ENCODE results near the gene RAD18.

The RAD18 gene

GRCh38 chr3:8952130-8952529, 11.1 kb downstream of the RAD18 start:
- TF ChIP-seq CREB1 (IDR thresholded peaks at IDR 0.05; ENCODE audit: low read depth) (no peak), CEBPB (IDR thresholded peaks at IDR 0.05) (no peak), EP300 (IDR thresholded peaks at IDR 0.05; ENCODE audit: borderline replicate concordance) (no peak), EGR1 (IDR thresholded peaks at IDR 0.05) (no peak), YY1 (IDR thresholded peaks at IDR 0.05; ENCODE audit: low read depth) (no peak), TEAD4 (IDR thresholded peaks at IDR 0.05) (no peak), ZBTB7A (IDR thresholded peaks at IDR 0.05; ENCODE audit: low read depth) (no peak), NFIC (IDR thresholded peaks at IDR 0.05) (no peak), MAX (IDR thresholded peaks at IDR 0.05) (no peak), FOXM1 (IDR thresholded peaks at IDR 0.05; ENCODE audit: borderline replicate concordance, low read depth) (no peak), RAD21 (IDR thresholded peaks at IDR 0.05; ENCODE audit: low read depth) (no peak), TCF12 (IDR thresholded peaks at IDR 0.05; ENCODE audit: low read depth) (no peak), TAF1 (IDR thresholded peaks at IDR 0.05; ENCODE audit: low read depth) (no peak), REST (IDR thresholded peaks at IDR 0.05; ENCODE audit: low read depth) (no peak)
- TF ChIP-seq, protein P1, sequence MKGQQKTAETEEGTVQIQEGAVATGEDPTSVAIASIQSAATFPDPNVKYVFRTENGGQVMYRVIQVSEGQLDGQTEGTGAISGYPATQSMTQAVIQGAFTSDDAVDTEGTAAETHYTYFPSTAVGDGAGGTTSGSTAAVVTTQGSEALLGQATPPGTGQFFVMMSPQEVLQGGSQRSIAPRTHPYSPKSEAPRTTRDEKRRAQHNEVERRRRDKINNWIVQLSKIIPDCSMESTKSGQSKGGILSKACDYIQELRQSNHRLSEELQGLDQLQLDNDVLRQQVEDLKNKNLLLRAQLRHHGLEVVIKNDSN (IDR thresholded peaks at IDR 0.05), result no peak

DNA sequence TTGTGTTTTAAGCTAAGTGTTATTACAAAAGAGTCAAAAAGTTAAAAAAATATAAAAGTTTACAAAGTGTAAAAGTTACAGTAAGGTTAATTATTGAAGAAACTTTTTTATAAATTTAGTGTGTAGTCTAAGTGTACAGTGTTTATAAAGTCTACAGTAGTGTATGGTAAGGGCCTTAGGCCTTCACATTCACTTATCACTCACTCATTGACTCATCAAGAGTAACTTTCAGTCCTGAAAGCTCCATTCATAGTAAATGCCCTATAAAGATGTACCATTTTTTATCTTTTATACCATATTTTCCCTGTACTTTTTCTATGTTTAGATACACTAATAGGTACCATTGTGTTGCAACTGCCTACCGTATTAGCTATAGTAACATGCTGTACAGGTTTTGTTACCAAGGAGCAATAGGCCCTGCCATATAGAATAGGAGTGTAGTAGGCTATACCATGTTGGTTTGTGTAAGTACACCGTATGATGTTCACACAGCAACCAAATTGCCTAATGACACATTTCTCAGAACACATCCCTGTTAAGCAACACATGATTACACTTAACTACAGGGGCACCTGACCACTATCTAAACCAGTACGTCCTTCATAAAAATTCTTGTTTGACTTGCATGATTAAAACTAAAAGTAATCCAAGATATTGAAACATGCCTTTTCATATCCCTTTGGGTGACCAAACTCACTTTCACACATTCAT, 17.2 kb downstream of the RAD18 start:
- no peak for TF ChIP-seq EGR1 (IDR thresholded peaks at IDR 0.05)

GRCh38 chr3:8942746-8943488, 20.4 kb downstream of the RAD18 start:
- TF ChIP-seq ZBTB7A (IDR thresholded peaks at IDR 0.05; ENCODE audit: low read depth), result no peak
- no peak for TF ChIP-seq NFIC (IDR thresholded peaks at IDR 0.05)
- TF ChIP-seq FOXM1 (IDR thresholded peaks at IDR 0.05; ENCODE audit: borderline replicate concordance, low read depth), result no peak
- TF ChIP-seq REST (IDR thresholded peaks at IDR 0.05; ENCODE audit: low read depth), result no peak
- no peak for TF ChIP-seq TCF12 (IDR thresholded peaks at IDR 0.05; ENCODE audit: low read depth)
- TF ChIP-seq, protein P1 (IDR thresholded peaks at IDR 0.05), result no peak
- no peak for TF ChIP-seq YY1 (IDR thresholded peaks at IDR 0.05; ENCODE audit: low read depth)
- TF ChIP-seq RAD21 (IDR thresholded peaks at IDR 0.05; ENCODE audit: low read depth), result no peak
- TF ChIP-seq CREB1 (IDR thresholded peaks at IDR 0.05; ENCODE audit: low read depth), result no peak
- TF ChIP-seq EP300 (IDR thresholded peaks at IDR 0.05; ENCODE audit: borderline replicate concordance), result no peak

DNA sequence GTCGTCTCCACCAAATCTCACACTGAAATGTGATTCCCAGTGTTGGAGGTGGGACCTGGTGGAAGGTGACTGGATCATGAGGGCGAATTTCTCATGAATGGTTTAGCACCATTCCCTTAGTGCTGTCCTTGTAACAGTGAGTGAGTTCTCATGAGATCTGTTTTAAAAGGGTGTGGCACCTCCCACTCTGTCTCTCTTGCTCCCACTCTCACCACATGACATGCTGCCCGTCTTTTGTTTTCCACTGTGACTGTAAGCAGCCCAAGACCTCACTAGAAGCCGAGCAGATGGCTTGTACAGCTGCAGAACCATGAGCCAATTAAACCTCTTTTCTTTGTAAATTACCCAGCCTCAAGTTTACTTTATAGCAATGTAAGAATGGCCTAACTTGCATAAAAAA, 21.2 kb downstream of the RAD18 start:
- no peak for TF ChIP-seq RAD21 (IDR thresholded peaks at IDR 0.05; ENCODE audit: low read depth)
- TF ChIP-seq CREB1 (IDR thresholded peaks at IDR 0.05; ENCODE audit: low read depth), result no peak
- no peak for TF ChIP-seq TCF12 (IDR thresholded peaks at IDR 0.05; ENCODE audit: low read depth)
- TF ChIP-seq TEAD4 (IDR thresholded peaks at IDR 0.05), result no peak
- TF ChIP-seq REST (IDR thresholded peaks at IDR 0.05; ENCODE audit: low read depth), result no peak
- no peak for TF ChIP-seq EP300 (IDR thresholded peaks at IDR 0.05; ENCODE audit: borderline replicate concordance)
- no peak for TF ChIP-seq FOXM1 (IDR thresholded peaks at IDR 0.05; ENCODE audit: borderline replicate concordance, low read depth)
- TF ChIP-seq ZBTB7A (IDR thresholded peaks at IDR 0.05; ENCODE audit: low read depth), result no peak
